ENCODE measurements around the gene PAPOLG.

PAPOLG gene
- 35.9 to 45.9 reads per million in 2 donors for total RNA-seq

DNA sequence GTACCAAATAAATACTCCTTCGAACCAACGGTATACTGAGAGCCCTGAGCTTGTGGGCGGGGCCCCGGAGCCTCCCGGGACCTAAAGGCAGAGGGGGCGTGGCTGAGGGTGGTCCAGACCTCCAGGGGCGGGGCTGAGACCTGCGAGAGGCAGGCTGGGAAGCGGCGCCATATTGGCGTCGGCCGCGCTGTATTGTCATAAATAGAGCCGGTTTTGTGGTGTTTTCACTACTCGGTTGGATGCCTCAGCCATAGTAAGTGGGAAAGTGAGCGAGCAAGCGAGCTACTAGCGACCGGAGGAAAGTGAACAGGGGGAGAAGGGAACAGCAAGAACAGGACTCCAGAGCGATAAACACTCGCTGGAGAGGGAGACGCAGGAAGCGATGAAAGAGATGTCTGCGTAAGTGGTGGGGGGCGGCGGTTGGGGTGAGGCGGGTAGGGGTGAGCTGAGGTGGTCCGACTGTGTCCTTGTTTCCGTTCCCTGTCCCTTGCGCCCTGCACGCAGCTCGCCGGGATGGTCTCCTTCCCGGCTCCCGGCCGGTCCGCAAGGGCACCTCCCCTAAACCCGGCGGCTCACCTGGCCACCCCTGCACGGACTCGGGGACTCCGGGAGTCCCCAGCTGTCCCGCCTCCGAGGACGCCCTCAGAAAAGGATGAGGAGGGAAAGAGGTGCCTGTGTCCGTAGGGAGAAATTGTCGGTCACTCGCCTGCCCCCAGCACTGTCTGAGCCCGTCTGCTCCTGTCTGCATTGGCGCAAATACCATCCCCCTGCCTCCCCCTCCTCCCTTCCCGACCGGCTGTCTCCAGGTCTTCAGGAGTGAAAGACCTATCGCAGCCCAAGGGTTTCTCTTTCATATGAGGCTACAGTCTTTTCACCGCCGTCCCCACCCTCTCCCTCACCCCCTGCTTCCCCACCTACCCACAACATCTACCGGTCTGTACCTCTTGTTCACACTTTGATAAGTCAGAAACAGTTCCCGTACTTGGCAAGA lies at the start of gene PAPOLG:
Gene PAPOLG, plus strand, starts transcription at position 172 of the 991 bp plus-strand sequence. Its CDS starts 211 bp downstream, at position 383.
- DNase-seq = peak; percentile 88 to 97 (median 96)

DNA sequence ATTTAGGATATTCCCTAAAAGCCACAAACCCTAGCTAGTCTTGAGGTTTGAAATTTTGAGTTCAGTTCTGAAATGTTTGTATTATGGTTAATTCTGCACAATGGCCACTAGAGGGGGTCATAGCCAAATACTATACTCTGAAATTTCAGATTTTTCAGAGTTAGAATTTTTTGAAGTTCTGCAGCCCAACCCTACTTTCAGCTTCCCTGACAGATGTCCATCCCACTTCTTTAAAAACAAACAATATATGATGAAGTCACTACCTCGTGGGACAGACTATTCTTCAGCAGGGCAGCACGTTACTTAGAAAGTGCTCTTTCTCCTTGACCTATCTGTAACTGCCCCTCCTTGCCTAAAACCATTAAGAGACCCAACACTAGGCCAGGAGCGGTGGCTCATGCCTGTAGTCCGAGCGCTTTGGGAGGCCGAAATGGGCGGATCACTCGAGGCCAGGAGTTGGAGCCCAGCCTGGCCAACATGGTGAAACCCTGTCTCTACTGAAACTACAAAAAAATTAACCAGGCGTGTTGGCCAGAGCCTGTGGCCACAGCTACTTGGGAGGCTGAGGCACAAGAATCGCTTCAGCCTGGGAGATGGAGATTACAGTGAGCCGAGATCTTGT lies 48.2 kb upstream of the PAPOLG start:
- DNase-seq = peak in 2 of 5 experiments; percentile 6 to 38

DNA sequence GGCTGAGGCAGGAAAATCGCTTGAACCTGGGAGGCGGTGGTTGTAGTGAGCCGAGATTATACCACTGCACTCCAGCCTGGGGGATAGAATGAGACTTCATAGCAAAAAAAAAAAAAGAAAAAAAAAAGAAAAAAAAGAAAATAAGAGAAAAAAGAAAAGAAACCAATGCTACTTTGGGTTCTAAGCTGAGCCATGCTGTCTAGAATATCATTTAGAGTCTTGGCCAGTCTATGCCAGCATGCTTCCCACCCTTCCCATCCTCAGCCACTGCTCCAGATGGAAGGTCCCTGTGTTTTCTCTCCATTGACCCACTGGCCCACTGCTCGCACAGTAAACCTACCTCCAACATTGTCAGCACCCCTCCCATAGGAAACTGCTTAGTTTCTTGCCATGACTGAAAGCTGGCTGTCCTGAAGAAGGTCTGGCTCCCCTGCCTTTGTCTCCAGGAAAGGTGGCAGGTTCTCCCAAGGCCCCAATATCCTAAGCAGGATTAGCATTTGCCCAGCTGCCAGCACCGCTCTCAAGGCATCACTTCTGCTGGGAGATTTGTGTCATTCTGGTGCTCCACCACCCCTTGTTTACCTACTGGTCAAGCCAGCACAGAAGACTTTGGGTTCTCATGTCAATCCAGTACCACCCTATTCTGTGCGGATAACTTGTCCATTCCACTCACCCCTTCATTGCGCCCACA lies 47.3 kb upstream of the PAPOLG start:
- no peak for DNase-seq

DNA sequence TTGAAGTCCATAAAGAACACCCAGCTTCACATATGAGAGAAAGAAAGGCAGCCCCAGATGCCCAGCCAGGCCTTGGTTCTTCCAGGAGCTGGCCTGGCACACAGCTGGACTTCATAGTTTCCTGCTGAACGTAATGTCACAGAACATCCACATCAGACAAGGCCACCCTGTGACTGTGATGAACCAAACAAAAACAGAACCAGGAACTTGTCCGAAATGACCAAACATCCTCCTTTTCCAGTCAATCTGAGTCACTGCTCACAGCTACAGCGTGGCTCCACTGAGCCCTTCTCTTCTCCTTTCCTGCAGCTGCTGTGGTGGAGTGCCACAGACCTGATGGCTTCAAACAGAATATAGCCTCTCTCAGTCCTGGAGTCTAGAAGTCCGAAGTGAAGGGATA lies 45.4 kb upstream of the PAPOLG start:
- no peak for DNase-seq

DNA sequence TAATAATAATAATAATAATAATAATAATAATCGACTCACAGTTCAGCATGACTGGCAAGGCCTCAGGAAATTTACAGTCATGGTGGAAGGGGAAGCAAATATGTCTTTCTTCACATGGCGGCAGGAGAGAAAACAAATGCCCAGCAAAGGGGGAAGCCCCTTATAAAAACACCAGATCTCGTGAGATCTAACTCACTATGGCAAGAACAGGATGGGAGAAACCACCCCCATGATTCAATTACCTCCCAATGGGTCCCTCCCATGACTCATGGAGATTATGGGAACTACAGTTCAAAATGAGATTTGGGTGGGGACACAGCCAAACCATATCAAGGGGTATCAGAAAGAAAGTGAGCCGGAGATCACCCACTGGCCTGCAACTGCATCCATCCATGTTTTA lies 40.5 kb upstream of the PAPOLG start:
- no peak for DNase-seq

DNA sequence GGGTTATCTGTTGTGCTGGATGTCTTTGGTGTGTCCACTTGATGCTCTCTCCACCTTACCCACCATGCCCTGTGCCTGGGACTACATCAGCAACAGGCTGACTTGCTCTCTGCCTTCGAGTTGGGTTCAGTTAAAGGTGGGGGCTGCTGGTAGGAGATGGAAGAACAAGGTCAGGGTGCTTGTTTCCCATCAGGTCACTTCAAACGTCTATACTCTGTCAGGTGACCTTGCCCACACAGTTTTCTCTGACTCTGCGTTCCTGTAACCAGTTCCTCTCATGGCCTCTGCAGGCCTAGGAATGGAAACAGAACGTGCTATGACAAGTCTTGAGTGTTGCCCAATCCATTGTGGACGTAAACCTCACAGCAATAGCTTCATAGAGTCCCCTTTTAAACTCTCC lies 38.4 kb upstream of the PAPOLG start:
- DNase-seq = no peak

DNA sequence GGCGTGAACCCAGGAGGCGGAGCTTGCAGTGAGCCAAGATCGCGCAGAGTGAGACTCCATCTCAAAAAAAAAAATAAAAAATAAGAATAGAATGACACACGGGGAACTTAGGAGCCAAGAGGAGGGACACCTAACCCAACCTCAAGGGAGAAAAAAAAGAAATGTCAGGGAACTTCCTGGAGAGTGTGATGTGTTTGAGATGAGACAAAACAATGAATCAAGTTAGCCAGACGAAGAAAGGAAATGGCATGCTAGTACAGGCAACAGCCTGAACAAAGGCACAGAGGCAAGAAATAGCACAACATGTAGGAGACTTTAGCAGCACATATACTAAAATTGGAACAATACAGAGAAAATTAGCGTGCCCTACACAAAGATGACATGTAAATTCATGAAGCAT lies 36.7 kb upstream of the PAPOLG start:
- no peak for DNase-seq

DNA sequence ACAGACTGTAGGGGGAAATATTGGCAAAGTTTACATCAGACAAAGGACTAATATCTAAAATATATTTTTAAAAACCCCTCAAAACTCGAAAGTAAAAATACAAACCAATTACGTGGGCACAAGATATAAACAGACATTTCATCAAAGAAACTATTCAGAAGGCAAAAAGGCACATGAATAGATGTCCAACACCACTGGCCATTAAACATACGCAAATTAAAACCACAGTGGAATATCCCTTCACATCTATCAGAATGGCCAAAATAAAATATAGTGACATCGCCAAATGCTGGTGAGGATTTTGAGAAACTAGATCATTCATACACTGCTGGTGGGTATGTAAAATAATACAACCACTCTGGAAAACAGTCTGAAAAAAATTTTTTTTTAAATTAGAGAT lies 30.6 kb upstream of the PAPOLG start:
- DNase-seq = no peak

DNA sequence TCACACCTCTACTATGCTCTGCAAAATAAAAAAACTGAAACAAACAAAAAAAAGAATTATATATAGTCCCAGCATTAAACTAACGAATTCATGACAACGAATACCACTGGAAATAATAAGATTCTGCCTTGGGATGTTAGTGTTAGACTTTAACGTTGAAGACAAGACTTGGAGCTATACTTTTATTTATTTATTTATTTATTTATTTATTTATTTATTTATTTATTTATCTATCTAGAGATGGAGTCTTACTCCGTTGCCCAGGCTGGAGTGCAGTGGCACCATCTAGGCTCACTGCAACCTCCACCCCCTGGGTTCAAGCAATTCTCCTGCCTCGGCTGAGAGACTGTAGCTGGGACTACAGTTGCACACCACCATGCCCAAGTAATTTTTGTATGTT lies 27.2 kb upstream of the PAPOLG start:
- no peak for DNase-seq

DNA sequence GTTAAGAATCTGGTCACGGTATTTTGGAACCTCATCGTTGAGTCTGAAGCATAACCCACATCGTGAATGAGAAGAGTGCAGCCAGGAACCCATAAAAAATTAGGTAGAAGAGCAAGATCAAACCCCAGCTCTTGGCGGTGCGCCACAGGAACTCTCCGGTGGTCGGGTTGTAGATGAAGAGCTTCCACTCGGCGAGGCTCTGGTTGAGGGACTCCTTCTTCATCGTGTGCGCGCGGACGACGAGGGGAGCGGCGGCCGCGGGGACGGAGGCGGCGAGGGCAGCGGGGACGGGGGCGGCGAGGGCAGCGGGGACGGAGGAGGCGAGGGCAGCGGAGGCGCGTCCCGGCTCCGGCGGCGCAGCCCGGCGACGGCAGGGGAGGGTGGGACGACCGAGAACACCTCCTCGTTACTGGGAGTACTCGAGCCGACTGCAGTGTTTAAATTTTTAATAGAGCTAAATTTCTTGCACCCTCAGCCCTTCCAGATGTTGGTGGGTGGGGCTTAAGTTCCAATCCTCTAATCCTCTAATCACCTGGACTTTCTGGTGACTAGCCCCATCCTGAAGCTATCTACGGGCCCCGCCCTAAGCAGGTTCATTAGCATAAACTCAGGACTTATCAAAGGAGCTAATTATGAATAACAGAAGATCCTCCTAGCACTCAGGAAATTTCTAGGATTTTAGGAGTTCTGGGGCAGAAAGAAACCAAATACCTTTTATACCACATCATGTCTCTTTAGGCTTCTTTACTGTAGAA lies 20.4 kb upstream of the PAPOLG start:
- peak in 2 of 5 experiments; percentile 6 to 46 for DNase-seq

DNA sequence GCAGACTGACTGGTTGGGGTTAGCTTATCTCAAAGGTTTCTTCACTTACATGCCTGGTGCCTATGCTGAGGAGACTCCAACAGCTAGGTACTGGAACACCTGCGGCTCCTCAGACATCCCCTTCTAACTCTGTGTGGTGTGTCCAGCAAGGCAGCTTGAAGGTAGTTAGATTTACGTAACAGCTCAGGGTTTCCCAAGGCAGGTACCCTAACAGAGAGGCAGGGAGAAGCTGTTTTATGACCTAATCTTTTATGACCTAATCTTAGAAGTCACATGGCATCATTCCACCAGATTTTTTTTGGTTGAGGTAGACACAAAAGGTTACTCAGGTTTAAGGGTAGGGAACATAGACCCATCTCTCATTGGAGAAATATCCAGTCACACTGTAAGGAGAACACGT lies 17.4 kb upstream of the PAPOLG start:
- no peak for DNase-seq

DNA sequence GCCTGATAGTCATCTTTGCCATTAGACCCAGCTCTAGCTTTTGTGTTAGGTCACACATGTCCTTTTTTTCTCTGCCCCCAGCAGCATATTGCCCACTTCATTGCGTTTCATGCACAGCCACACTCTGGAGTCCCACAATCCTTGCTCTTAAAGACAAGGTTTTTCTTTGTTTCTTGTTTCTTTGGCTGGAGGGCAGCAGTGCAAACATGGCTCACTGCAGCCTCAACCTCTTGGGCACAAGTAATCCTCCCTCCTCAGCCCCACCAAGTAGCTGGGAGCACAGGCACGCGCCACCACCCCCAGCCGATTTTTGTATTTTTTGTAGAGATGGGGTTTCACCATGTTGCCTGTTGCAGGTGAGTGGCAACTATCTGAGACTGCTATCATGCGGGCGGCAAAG lies 16.9 kb upstream of the PAPOLG start:
- DNase-seq = no peak

DNA sequence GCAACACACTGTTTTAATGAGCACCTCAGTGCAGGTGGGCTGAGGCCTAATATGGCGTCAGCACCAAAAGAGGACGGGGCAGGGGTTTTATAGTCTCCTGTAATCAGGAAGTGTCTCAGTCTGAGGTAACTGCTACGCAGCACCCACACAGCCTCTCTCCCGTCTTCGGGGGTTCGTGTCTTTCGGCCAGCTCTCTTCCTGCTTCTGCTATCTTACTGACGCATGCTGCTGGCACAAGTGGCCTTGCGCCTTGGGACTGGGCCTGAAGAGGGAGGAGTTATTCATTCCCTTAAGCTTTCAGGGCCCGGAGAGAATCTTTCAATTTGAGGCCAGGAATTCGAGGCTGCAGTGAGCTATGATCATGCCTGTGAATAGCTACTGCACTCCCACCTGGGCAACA lies 14.5 kb upstream of the PAPOLG start:
- no peak for DNase-seq

DNA sequence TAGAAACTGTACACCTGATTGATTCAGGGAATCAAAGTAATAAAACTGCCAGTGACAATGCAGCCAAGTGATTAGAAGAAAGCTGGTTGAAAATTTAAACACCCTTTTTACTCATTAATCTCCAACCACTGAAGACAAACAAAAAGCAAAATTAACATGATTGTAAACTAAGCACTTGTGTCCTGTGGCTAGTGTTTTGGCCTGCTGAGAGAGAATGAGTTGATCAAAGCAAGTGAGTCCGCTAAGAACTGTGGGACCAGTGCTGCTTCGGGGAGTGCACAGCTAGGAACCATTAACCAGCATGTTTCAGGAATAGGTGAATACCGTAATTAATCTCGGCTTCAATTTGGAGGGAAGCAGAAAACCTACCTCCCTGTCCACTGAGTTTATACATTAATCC lies 13.6 kb upstream of the PAPOLG start:
- DNase-seq = no peak

DNA sequence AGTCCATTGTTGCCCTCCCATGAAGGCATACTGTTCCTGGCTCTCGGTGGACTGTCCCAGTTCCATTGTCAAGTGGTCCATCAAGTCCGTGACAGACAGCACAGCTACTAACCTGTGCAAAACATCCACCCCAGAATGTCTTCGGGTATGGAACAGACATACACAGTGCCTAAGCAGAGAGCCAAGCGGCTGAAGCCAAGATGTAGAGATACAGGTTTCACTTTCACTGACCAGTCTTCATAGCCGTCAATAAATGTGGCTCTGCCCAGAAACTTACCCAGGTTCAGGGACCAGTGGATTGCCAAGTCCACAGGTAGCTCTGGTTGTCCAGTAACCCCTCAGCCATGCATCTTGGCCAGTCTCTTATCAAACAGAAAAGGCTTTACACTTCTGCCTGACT lies 10.7 kb upstream of the PAPOLG start:
- no peak for DNase-seq

DNA sequence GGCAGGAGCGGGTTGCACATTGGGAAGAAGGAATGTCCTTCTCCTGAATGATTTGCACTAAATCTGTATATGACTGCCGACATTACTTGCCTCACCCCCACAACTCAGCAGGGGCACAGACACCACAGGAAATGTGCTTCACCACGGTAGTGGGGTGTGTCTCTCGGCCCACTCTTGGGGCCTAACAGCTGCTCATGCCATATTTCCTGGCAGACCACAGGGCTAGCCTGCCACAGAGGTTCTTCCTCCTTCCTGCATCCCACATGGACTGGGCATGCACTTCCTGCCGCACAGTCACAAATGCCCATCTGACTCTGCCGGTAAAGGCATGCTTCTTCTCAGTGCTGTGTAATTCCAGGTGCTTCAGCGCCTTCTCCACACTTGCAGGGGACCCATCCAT lies 10.3 kb upstream of the PAPOLG start:
- peak in 1 of 5 experiments; percentile 20 for DNase-seq

DNA sequence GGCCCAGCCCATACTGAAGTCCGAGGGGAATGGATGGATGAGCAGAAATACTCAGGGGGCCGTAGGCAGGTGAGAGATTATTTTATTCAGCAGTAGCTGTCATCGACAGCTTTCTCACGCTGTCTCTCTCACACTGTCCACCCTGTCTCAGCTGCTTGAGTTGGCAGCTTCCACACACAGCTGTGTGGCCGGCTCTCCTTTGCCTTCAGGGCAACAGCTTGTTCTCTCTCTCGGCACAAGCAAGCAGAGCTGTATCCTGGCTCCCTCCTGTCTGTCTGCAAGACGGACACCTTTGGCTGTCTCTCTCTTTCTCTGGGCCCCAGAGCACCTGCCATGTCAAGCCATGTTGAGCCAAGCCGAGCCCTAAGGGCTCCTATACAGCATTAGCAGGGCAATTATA lies 9.8 kb upstream of the PAPOLG start:
- no peak for DNase-seq

DNA sequence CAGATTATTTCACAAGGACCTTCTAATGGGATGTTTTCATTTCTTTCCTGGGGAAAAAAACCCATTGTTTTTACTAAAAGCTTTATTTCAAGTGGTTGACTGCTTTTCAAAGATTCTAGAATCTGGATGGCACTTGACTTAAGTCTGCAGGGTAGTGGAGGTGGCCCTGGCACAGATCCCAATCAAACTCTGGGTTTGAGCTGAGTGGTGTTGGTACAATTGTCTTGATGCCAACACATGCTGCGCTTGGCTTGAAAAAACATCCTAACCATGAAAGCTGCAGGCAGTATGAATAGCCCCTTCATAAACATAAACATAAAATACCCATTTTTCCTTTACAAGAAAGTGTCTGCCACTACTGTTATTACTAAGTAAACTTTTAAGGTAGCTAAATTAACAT lies 3.6 kb downstream of the PAPOLG start:
- DNase-seq = no peak

DNA sequence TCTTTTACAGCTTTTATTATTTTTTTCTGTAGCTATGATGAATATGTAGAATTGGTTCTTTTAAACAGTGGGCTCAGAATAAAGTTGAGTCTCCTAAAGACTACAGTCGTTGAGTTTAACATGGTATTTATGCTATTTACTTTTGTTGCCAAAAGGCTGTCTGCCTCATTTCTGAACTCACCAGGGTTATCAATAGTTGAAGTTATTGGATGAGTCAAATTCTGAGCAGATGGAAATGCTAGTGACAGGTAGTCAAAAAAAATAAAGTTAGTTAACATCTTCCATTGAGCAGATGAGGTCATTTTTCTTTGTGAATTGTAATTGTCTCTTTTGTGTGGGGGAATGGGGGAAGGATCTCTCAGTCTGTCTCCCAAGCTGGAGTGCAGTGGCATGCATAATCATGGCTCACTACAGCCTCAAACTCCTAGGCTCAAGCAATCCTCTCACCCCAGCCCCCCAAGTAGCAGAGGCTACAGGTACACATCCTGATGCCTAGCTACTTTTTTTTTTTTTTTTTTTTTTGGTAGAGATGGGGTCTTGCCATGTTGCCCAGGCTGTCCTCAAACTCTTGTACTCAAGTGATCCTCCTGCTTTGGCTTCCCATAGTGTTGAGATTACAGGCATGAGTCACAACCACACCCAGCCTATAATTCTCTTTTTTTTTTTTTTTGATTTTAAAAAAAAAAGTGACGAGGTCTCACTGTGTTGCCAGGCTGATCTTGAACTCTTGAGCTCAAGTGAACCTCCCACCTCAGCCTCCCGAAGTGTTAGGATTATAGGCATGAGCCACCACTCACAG lies 8.9 kb downstream of the PAPOLG start:
- no peak for DNase-seq

DNA sequence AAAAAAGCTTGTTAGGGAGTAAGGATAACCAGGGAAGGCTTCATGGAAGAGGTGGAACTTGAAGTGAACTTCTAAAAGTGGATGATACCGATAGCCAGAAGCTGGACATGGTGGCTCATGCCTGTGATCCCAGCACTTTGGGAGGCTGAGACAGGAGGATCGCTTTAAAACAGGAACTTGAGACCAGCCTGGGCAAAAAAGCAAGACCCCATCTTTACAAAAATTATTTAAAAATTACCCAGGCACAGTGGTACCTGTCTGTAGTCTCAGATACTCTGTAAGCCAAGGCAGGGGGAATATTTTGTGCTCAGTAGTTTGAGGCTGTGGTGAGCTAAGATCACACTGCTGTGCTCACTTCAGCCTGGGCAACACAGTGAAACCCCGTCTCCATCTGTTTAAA lies 10.2 kb downstream of the PAPOLG start:
- no peak for DNase-seq

DNA sequence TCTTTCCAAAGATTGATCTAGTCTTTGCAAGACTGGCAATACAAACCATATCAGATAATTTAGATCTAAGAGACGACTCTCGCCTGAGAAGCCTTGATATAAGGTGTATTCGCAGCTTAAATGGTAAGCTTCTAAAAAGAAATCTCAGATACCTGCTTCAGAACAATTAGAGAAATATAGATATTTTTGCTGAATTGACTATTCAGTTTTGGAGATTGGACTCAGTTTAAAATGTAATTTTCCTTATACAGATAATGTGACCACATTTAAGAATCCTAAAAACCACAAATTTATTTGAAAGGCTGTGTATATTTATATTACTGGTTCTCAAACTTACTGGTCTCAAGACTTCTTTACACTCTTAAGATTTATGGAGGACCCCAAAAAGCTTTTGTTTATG lies 15.4 kb downstream of the PAPOLG start:
- no peak for DNase-seq

All from T-helper 2 cell (primary cell).